GM18526 (cell line): ENCODE results near the gene MOGAT1.

Source experiments
- POLR2A ChIP-seq: IDR thresholded peaks from 3 replicates; pipeline ENCODE4 v1.6.1; 2011; ENCODE audit not compliant: insufficient read length; ENCODE audit errors: extremely low read depth

MOGAT1 gene

DNA sequence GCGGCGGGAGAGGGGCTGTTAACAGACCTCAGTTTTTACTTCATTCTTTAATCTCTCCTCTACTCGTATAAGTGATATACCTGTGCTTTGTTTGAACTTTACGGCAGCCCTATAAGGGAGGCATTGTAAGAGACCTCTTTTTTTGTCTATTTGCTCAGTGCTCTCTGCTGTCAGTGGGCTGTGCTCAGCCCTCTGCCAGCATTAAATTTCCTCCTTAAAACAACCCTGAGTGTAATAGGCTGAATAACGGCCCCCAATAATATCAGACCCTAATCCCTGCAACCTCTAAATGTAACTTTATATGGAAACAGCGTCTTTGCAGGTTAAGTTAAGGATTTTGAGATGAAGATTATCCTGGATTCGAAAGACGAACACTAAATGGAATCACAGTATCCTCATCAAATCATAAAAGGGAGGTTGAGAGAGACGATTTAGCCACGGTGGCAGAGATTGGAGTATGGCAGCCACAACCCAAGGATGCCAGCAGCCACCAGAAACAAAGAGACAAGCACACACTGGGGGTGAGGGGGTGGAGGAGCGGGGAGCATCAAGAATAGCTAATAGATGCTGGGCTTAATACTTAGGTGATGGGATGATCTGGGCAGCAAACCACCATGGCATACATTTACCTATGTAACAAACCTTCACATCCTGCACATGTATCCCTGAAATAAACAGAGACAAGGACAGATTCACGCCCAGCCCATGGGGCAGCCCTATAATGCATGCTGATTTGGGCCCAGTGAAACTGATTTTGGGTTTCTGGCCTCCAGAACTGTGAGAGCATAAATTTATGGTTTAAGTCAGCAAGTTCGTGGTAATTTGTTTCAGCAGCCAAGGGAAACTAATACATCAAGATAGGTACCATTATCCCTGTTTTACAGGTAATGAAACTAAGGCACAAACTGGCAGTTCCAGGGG, 14.7 kb upstream of the MOGAT1 start:
- no peak for TF ChIP-seq POLR2A

DNA sequence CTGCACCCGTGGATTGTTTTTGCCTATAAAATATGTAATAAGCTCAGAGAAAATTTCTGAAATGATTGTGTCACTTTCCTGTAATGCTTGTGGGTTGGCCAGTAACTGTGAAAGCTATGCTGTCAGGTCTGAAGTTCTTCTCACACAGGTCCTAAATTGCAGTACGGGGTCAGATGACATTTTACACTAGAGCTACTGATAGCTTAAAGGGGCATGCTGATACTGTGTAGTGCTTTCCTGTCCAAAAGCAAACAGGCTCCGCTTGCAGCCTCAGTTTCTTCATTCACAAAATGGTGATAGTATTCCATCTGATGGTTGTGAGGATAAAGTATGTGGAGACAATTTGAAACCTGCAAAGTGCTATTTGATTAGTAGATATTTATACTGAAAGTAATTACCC, 8.0 kb upstream of the MOGAT1 start:
- no peak for TF ChIP-seq POLR2A

DNA sequence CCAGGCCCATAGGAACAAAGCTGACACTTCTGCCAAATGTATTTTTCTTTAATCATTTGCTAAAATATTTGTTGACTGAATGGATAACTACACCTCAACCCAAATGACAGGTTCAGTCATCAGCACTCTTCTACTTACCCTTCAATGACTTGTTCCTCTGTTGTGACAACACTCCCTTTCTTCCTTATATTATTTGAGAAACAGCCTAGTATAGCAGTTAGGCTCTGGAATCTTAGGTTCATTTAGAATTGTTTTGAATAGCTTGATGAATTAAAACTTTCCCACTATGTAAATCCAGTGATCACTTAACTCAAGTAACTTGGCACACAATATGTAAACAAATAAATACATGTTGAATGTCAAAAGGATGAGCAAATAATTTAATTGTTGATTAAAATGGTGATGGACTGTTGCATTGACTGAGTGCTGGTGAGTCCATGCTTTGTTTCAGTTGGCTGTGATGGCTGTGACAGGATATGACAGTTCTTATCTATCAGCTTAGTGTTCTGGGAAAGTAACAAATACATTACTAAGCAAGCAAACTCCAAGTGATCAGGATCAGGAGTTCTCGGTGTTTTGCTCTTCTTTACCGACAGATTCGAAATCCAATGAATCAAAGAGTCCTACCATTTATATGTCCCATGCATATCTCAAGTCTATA, 2.8 kb upstream of the MOGAT1 start:
- no peak for TF ChIP-seq POLR2A

DNA sequence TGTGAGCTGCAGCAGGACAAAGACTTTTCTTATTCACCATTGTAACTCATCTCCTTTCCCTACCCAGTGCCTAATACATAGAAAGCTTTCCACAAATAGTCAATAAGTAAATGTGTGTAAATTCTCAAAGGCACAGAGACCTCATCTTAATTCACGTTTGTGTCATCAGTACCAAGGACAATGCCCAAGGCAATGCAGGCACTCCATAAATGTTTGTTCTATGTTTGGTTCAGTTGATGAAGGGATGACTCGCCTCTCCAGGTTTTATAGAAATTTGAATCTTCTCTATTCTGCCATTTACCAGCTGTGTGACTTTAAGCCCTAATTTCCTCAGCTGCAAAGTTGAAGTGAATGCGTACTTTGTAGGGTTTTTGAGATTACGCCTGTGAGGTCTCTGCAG, 2.1 kb upstream of the MOGAT1 start:
- TF ChIP-seq POLR2A, result no peak

DNA sequence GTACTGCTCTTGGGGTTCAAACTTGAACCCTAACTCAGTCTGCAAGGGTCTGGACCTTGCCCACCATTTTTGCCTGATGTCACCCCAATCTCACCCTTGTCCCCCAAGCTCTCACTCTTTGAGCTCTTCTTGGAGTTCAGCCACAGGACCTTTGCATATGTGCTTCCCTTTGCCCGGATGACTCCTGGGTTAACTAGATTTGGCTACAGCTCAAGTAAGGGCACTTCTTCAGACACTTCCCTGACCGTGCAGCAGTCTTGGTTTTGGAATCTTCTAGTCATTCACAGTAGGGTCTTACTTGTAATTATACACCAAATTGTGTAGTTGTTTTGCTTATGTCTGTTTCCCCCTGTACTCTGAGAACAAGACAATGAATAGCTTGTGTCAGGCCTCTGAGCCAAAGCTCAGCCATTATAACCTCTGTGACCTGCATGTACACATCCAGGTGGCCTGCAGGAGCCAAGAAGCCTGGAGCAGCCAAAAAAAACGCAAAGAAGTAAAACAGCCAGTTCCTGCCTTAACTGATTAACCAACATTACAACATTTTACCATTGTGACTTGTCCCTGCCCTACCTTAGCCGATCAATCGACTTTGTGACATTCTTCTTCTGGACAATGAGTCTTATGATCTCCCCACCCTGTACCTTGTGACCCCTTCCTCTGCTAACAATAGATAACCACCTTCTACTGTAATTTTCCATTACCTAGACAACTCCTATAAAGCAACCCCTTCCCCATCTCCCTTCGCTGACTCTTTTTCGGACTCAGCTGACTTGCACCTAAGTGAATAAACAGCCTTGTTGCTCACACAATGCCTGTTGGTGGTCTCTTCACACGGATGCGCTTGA, 1.0 kb upstream of the MOGAT1 start:
- TF ChIP-seq POLR2A, result no peak

DNA sequence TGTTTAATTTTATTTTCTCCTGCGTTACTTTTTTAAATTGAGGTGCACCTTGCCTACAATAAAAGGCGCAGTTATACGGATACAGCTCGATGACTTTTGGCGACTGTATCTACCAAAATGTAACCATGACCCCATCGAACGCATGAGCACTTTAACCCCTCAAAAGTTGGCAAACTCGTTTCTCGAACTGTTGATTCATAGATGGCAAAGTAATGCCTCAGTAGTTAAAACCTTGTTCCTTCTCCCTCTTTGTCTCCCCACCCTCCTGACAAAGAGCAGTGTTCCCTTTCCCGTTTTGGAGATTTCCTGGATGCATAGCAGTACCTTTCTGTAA, 577 bp downstream of the MOGAT1 start:
- no peak for TF ChIP-seq POLR2A

DNA sequence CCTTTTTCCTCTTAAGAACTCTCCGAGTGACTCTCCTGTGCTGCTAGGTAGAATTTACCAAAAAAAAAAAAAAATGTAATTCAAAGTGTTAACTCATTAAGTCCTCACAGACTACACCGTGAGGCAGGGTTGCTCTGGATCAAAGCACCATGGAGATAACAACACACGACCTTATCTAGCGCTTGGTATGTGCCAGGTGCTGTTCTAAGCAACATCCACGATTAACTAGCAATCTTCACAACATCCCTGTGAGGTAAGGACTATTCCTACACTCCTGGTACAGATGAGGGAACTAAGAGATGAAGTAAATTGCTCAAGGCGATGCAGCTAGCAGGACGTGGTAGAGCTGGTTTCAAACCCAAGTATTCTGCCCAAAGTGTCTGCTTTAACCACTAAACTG, 1.8 kb downstream of the MOGAT1 start:
- TF ChIP-seq POLR2A, result no peak

DNA sequence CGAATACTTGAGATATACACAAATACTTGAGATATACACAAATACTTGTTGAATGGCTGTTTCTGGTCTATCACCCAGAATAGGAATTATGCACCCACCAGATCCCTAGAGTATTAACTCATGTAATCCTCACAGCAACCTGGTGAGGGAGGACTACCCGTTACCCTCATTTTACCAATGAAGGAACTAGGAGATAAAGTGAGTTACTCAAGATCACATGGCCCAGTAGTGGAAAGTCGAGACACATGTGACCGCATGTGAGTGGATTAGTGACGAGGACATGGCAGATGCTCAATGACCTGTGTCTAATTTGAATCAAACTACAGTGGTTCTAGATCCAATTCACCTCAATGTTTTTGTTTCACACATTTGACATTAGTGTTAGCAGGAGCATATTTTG, 2.4 kb downstream of the MOGAT1 start:
- TF ChIP-seq POLR2A, result no peak

DNA sequence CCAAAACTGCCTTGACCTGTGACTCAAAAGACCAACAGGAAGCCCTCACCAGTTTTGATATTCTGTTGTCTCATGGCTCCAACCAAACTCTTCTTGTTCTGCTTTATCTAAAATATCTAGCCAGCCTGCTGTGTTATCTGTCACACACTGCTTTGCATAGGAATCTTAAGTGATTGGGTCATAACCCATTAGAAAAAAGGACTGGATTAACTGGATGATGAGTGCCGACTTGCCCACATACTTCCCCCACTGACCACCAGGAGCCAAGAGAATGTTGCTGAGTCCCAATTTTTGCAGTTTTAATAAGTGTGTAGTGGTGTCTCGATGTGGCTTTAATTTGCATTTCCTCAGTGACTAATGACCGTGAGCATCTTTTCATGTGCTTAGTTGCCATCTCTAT, 6.5 kb downstream of the MOGAT1 start:
- TF ChIP-seq POLR2A, result no peak

DNA sequence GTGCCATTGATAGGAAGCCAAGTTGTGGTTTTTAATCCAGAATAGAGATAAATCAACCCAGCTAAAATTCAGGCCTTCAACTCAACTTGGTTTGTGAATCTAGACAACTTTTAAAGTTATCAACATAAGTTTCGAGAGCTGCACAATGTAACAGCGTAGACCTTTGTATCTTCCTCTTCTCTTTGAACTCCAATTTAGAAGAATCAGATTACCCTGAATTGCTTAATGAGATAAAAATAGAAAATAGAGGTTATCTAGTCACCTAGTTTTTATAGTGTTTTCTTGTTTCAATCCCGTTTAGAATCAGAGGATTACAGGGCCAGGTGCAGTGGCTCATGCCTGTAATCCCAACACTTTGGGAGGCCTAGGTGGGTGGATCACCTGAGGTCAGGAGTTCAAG, 12.3 kb downstream of the MOGAT1 start:
- TF ChIP-seq POLR2A, result no peak

DNA sequence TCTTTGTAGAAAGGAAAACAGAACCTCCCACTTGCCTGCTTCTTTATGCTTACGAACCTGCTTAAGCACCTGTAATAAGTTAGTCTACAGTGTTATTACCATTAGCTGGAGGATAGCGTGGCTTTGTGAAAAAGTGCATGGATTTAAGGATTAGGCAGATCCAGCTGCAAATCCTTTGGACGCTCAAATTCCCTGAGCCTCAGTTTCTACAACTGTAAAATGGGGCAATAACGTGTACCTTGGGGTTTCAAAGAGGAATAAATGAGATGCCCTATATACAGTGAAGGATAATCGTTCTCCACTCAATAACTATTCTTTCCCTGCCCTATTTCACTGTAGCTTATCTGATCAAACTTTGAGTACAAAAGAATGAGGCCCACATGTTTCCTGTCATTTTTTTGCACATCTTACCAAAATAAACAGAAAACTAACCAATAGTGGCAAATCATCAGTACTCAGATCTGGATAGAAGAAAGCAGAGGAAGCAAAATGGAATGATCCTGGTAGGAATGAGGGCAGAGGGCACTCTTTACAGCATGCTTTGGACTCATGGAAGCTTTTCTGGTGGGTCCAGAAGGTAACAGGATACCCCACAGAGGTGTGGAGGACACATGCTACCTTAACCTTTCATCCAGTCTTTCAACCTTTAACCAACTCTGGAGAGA, 14.8 kb downstream of the MOGAT1 start:
- TF ChIP-seq POLR2A, result no peak

DNA sequence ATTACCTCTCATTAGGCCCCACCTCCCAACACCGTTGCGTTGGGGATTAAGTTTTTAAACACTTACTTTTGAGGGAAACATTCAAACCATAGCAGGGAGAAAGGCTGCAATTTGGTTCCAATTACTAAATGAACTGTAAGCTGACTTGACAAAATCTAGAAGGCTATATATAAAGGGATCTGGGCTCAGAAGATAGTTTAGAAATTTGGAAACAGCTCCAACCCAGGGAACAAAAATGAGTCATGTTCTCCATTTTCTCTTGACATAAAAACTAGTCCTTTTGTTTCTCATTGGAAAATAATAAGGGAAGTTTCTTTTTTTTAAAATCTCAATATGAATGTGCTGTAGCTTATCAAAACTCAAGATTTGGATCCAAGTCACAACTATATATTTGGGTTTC, 17.5 kb downstream of the MOGAT1 start:
- no peak for TF ChIP-seq POLR2A

DNA sequence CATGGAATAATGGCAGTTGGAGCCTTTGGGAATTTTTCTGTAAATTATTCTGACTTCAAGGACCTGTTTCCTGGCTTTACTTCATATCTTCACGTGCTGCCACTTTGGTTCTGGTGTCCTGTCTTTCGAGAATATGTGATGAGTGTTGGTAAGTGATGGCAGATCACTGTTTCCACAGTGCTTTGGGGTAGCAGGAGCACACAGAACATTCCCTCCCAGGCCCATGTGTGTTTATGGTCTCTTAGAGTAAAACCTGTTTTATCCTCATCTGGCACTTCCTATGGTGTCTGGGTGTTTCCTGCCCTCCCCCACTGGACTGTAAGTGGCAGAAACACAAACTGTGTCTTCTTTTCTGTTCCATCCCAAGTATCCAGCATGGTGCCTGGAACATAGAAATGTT, 17.9 kb downstream of the MOGAT1 start:
- TF ChIP-seq POLR2A, result no peak

DNA sequence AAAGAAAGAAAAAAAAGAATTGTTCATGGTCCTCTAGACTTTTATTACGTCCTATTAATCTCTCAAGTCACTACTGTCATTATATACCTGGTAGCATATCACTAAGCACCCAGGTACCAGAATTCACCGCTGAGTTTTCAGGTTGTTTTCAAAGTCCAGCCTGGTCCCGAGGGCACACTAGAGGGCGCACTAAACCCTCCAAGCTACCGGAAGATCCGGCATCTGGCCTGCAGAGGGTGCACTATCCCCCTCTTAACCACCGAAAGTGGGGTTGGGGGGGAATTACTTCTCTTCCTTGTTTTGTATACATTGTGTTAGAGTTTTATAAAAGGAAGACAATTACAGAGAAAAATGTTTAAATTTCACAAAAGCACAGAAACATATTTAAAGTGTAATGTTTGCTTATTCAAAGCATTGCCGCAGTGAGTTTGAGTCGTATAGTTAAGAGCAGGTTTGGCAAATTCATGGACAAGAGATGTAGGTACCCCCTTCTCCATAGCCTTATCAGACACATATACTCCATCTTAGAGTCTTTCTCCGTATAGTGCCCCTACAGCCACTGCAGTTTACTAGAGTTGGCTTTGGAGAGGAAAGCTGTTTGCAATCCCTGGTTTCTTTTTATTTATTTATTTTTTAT, 19.2 kb downstream of the MOGAT1 start:
- no peak for TF ChIP-seq POLR2A

DNA sequence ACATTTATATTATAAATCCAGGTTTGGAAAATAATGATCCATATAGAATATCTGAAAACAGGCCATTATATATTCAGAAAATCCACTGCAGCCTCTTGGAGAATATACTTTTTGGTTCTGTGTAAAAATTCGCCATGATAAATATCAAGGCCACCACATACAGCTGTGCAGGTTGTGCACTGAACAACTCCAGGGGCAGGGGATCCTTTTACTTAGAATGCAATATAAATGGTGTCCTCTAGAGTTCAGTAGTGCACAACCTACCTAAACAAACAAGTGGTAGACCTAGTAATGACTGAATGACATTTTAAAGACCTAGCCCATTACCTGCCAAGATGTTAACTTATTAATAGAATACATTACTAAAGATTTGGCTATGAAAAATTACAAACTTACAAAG, 22.4 kb downstream of the MOGAT1 start:
- no peak for TF ChIP-seq POLR2A
